Activated naive CD4-positive, alpha-beta T cell treated with anti-CD3 and anti-CD28 coated beads, Interleukin-2, amount 50 U/mL, for 72 hours (primary cell): ENCODE measurements around the gene PLEKHH3. TPM values are rescaled to one million over a fixed set of nuclear protein-coding genes. Genes with fewer than 3 reads are reported as not detected.
"Not testable (repeated sequence)": the region's sequence is repeated elsewhere in the genome, so short reads cannot be mapped to it uniquely, and the experiment has no call there.

ENCODE experiments used
- ATAC-seq, 2 donors: fragments of 150-1000 bp; cut with Tn5 transposase; 2 replicates each; pipeline ENCODE4 v1.10.0; 2021; ENCODE audit warnings: mild to moderate bottlenecking in 2 of 2, moderate library complexity in 2 of 2
- DNase-seq, 2 donors: peaks; one replicate each; pipeline ENCODE4 v3.0.0; 2021 to 2022; ENCODE audit warnings: low spot score in 2 of 2
- H3K27ac Mint-ChIP-seq, 2 donors: one replicate each; pipeline ENCODE4 v1.8.0; 2022; ENCODE audit warnings: mild to moderate bottlenecking in 2 of 2, mixed read lengths in 2 of 2
- H3K36me3 Mint-ChIP-seq, 2 donors: one replicate each; pipeline ENCODE4 v1.8.0; 2022; ENCODE audit warnings: mixed read lengths in 2 of 2
- H3K9me3 Mint-ChIP-seq, 2 donors: one replicate each; pipeline ENCODE4 v1.8.0; 2022; ENCODE audit warnings: mixed read lengths in 2 of 2
- total RNA-seq, 2 donors: library from RNA; stranded (reverse); gene quantifications; one replicate each; pipeline ENCODE4 v1.2.3, GENCODE V29; 2022

The PLEKHH3 gene
- total RNA-seq, 2 donors from 2014 or later: 1.2 to 2.9 TPM

DNA sequence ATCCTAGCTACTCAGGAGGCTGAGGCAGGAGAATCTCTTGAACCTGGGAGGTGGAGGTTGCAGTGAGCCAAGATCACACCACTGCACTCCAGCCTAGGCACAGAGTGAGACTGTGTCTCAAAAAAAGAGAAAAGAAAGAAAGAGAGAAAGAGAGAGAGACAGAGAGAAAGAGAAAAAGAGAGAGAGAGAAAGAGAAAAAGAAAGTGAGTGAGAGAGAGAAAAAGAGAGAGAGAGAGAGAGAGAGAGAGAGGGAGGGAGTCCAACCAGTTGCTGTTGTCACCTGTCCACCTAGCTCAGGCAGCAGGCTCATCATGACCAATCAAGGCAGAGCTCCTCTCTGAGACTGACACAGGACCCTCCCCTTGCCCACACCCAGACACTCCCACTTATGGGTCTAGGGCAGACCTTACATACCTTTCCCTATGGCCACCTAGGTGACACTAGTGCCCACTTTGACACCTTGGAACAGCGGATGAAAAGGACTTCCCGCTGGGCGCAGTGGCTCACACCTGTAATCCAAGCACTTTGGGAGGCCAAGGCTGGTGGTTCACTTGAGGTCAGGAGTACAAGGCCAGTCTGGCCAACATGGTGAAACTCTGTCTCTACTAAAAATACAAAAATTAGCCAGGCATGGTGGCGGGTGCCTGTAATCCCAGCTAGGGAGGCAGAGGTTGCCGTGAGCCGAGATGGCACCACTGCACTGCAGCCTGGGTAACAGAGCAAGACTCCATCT lies 49.6 kb downstream of the PLEKHH3 start:
- not testable (repeated sequence) for H3K27ac Mint-ChIP-seq, H3K9me3 Mint-ChIP-seq, ATAC-seq, H3K36me3 Mint-ChIP-seq, DNase-seq

DNA sequence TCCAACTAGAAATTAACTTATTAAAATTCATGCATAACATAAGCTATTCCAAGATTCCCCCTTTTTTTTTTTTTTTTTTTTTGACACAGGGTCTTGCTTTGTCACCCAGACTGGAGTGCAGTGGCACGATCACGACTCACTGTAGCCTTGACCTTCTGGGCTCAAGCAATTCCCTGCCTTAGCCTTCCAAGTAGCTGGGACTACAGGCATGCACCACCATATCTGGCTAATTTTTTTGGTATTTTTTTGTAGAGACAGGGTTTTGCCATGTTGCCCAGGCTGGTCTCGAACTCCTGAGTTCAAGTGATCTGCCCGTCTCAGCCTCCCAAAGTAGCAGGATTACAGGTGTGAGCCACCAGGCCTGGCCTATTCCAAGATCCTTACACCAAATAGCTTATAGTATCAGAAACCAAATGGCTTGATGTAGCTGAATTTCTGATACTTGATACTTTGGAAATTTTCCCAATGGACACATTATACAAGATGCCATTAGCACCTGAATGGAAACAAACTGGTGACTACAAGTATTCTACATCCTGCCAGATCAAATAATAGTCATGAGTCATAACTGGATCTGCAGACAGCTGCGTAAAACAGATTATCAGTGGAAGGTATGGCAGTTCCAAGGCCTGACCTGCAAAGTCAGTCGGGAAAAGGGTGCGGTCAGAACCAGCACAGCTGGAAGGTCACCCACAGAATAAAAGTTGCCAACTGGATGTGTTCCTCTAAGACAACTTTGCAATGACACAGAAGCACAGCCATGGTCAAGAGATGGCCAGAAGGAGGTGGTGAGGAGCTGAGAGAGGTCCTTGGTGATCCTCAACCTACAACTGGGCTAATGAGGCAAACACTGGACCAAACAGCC lies 52.8 kb downstream of the PLEKHH3 start:
- Mint-ChIP-seq H3K36me3 (no peaks in the 10 kb centered on the region), H3K27ac (no peak overlapping the region), H3K9me3 (no peaks in the 10 kb centered on the region)
- ATAC-seq (no peak), DNase-seq (no peak)

DNA sequence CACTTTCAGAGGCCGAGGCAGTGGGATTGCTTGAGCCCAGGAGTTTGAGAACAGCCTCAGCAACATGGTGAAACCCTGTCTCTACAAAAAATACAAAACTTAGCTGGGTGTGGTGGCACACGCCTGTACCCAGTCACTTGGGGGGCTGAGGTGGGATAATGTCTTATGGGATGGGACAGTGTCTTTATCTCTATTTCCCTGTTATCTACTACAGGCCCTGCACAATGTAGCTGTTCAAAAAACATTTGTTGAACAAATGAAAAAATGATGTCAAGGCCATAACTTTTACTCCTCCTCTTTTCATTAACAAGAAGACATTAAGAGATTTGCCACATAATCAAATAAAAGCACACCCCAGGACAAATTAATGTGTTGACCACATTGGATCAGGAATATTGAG lies 53.5 kb downstream of the PLEKHH3 start:
- no peak for DNase-seq
- Mint-ChIP-seq H3K27ac (no peak overlapping the region), H3K9me3 (no peaks in the 10 kb centered on the region), H3K36me3 (no peaks in the 10 kb centered on the region)
- no peak for ATAC-seq

DNA sequence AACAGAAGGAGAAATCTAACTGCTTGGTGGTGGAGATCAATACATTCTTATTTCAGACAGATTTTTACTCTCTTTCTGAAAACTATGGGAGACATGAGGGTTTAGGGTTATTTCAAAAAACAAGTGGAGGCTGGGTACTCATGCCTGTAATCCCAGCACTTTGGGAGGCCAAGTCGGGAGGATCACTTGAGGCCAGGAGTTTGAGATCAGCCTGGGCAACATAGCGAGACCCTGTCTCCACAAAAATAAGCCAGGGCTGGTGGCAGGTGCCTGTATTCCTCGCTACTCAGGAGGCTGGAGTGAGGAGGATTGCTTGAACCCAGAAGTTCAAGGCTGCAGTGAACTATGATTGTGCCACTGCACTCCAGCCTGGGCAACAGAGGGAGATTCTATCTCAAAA lies 54.8 kb downstream of the PLEKHH3 start:
- not testable (repeated sequence) for H3K36me3 Mint-ChIP-seq, ATAC-seq, DNase-seq, H3K9me3 Mint-ChIP-seq
- peak overlapping the region in 1 of 2 donors; percentile 24 for H3K27ac Mint-ChIP-seq

DNA sequence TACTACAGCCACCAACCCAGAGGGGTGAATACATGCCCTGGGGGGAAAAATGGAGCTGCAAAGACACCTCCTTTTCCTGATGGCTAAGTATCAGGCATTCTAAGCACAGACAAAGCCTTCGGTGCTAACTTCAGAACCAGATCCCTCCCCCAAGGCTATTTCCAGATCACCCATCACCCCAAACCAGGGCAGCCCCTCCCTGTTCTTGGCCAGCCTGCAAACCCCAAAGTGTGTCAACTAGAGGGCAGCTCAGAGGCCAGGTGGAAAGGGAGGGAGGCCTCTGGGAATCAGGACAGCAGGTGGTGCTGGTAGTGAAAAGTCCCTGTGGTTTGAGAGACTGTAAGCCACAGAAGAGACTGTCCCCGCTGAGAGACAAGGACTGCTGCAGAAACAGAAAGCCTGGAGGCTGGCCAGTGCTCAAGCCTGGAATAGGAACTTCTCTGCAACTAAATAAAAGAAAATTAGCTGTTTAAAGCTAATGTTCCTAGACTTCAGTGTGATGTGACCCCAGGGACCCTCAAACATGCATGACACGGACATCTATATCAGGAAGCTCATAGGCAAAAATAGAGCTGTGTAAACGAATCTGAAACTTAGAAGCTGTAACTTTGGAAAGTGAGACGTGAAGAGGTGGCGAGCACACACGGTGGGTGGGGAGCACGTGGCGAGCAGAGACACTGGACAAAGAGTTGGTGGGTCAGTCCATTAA lies 58.2 kb downstream of the PLEKHH3 start:
- no peaks in the 10 kb centered on the region for H3K9me3 Mint-ChIP-seq

DNA sequence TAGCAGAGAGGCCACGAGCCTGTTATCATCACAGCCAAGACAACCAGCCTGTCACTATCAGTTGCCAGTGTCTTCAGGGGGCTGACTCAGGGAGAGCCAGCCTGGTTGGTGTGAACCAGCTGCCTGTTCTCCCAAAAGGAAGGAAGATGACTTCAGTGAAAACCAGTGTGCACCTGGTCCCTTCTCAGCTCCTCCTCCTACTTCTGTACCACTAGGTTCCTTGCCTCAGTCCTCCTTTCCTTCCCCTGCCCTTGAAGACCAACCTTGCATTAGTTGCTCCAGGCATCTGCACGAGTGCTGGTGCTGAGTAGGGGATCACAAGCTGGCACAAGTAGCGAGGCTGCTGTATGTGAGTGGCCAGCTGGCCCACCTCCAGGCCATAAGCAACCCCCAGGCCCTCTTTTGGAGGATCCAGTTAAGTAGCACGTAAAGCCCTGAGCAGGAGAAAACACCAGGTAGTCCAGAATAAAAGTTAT lies 58.8 kb downstream of the PLEKHH3 start:
- Mint-ChIP-seq H3K27ac (no peak overlapping the region), H3K9me3 (no peaks in the 10 kb centered on the region), H3K36me3 (peaks cover 10 to 16% of the 10 kb centered on the region in 2 donors)
- ATAC-seq (peak in 1 of 2 donors; percentile 19), DNase-seq (no peak)

More for the DNA sequence above, 58.2 kb downstream of the PLEKHH3 start:
- DNase-seq: no peak
- no peak overlapping the region for H3K27ac Mint-ChIP-seq
- peak in 1 of 2 donors; percentile 68 for ATAC-seq
- peaks cover 7 to 13% of the 10 kb centered on the region in 2 donors for H3K36me3 Mint-ChIP-seq

Other genes with a start within 250 kb of the PLEKHH3 start
- gene ATP6V0A1, start 218.1 kb downstream of the PLEKHH3 start, total RNA-seq: 10 to 100 TPM; 14.9 to 25.5 TPM
- 10 to 100 TPM; 13.1 to 16.9 TPM for gene NAGLU, start 140.8 kb downstream of the PLEKHH3 start, total RNA-seq
- gene HSD17B1, start 124.1 kb downstream of the PLEKHH3 start, total RNA-seq: 1 to 10 TPM in 1 of 2 donors, under 1 TPM in 1; 0.76 to 1.7 TPM
- gene COASY, start 114.8 kb downstream of the PLEKHH3 start, total RNA-seq: 100 to 1,000 TPM in 1 of 2 donors, 10 to 100 TPM in 1; 86.4 to 124 TPM
- 10 to 100 TPM; 44.3 to 60.5 TPM for gene MLX, start 109.9 kb downstream of the PLEKHH3 start, total RNA-seq
- gene PSMC3IP, start 99.3 kb downstream of the PLEKHH3 start, total RNA-seq: 10 to 100 TPM; 24.7 to 52.5 TPM
- gene RETREG3, start 67.6 kb downstream of the PLEKHH3 start, total RNA-seq: 10 to 100 TPM; 39.4 to 44.8 TPM
- 100 to 1,000 TPM in 1 of 2 donors, 10 to 100 TPM in 1; 56.3 to 151 TPM for gene TUBG1, start 67.3 kb downstream of the PLEKHH3 start, total RNA-seq
- gene TUBG2, start 17.7 kb downstream of the PLEKHH3 start, total RNA-seq: 10 to 100 TPM; 12.7 to 23.3 TPM
- 1 to 10 TPM in 1 of 2 donors, under 1 TPM in 1; 0.78 to 1.0 TPM for gene CCR10, start 4.8 kb upstream of the PLEKHH3 start, total RNA-seq
- gene CNTNAP1, start 5.5 kb upstream of the PLEKHH3 start, total RNA-seq: 1 to 10 TPM in 1 of 2 donors, under 1 TPM in 1; 0.43 to 4.4 TPM
- 10 to 100 TPM; 34.2 to 56.9 TPM for gene EZH1, start 68.0 kb upstream of the PLEKHH3 start, total RNA-seq
- not detected for gene RAMP2, start 84.2 kb upstream of the PLEKHH3 start, total RNA-seq
- gene VPS25, start 96.5 kb upstream of the PLEKHH3 start, total RNA-seq: 10 to 100 TPM; 58.4 to 62.2 TPM
- gene WNK4, start 103.6 kb upstream of the PLEKHH3 start, total RNA-seq: 1 to 10 TPM in 1 of 2 donors, under 1 TPM in 1; 0.56 to 1.7 TPM
- 10 to 100 TPM; 14.8 to 32.7 TPM for gene COA3, start 121.7 kb upstream of the PLEKHH3 start, total RNA-seq
- gene CNTD1, start 121.9 kb upstream of the PLEKHH3 start, total RNA-seq: under 1 TPM in 1 of 2 donors, not detected in 1; 0.43 TPM
- gene BECN1, start 147.3 kb upstream of the PLEKHH3 start, total RNA-seq: 10 to 100 TPM; 84.5 to 86.1 TPM
- gene PSME3, start 156.4 kb upstream of the PLEKHH3 start, total RNA-seq: 10 to 100 TPM; 79.1 to 95.5 TPM
- 1 to 10 TPM; 3.6 to 6.1 TPM for gene AOC2, start 167.6 kb upstream of the PLEKHH3 start, total RNA-seq
- gene AOC3, start 174.2 kb upstream of the PLEKHH3 start, total RNA-seq: 1 to 10 TPM; 3.0 to 5.0 TPM
- not detected for gene G6PC1, start 223.8 kb upstream of the PLEKHH3 start, total RNA-seq